ENCODE results near the gene LRRFIP1.
"Not testable (repeated sequence)": the region's sequence is repeated elsewhere in the genome, so short reads cannot be mapped to it uniquely, and the experiment has no call there.

LRRFIP1 gene

GRCh38 chr2:237782181-237782580, 154.8 kb downstream of the LRRFIP1 start:
- no peak for DNase-seq (ENCODE audit: low read depth)

- DNase-seq (ENCODE audit: low read depth): not testable (repeated sequence)
Measured at GRCh38 chr2:237783678-237784077, 156.3 kb downstream of the LRRFIP1 start.

DNA sequence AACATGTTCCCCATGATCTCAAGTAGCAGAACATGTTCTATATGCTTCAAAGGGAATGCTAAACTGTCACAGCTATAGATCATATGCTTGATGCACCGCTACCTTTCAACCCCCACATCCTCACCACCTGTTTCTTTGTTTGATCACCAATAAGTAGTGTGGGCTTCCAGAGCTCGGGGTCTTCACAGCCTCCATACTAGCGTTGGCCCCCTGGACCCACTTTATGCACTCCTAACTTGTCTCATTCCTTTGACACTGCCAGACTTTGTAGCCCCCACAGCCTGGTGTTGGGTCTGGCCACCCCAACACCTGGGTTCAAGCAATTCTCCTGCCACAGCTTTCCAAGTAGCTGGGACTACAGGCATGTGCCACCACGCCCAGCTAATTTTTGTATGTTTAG, 159.5 kb downstream of the LRRFIP1 start:
- DNase-seq (ENCODE audit: low read depth): no peak

DNA sequence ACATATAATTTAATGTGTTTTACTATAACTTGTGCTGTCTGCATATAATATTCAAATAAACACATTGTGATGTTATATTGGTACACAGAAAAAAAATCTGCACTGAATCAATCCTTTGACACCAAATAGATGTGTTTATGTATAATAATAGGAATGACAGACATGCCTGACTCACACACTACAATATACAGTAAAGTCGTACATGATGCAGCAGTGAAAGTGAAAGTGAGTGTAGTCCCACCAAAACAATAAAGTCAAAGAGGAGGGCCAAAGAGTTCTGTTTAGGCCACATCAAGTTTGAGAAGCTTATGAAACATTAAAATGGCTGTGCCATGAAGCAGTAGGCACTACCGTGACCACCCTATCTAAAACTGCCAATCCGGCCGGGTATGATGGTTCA, 163.0 kb downstream of the LRRFIP1 start:
- no peak for DNase-seq (ENCODE audit: low read depth)

GRCh38 chr2:237791977-237792727, 164.8 kb downstream of the LRRFIP1 start:
- no peak for DNase-seq (ENCODE audit: low read depth)

- DNase-seq (ENCODE audit: low read depth): no peak
Measured at GRCh38 chr2:237797253-237797652, 169.9 kb downstream of the LRRFIP1 start.

GRCh38 chr2:237798236-237799059, 171.1 kb downstream of the LRRFIP1 start, which contains the start of gene RBM44:
Gene RBM44, plus strand, starts transcription at chr2:237798779. Its CDS starts 14,831 bp downstream, at chr2:237813610.
- no peak for DNase-seq (ENCODE audit: low read depth)

DNA sequence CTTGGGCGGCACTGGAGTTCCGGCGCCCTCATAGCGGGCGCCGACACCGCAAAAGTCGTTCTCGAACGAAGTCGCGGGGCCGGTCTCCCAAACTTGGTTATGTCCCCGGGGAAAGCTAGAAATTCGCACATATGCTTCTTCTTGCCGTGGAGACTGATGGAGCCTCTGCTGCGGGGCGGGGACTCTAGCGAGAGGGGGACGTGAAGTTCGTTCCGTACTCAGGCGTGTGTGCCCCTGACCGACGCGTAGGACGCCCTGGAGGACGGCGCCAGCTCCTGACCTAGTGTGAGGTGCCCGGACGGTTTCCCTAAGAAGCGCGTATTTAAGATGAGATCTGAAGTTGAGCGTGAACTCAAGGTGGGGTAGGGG, 171.7 kb downstream of the LRRFIP1 start:
- DNase-seq (ENCODE audit: low read depth): no peak

- no peak for DNase-seq (ENCODE audit: low read depth)
Measured at GRCh38 chr2:237801466-237801865, 174.1 kb downstream of the LRRFIP1 start.

DNA sequence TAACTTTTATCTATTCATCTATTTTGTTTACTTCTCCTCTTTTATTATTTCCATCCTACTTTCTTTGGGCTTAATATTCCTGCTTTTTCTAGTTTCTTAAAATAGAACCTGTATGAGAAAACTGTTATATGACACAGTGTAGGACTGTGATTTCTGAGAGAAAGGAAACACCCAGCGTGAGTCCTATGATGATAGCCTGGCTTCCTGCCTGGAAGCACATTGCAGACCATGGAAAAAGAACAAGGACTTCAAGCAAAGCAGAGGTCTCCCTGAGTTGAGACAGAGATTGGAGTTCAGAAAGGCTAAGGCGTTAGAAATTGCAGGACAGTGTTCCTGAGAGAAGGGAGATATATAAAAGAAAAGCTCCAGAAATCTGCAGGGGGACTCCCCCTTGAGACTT, 178.9 kb downstream of the LRRFIP1 start:
- no peak for DNase-seq (ENCODE audit: low read depth)

DNA sequence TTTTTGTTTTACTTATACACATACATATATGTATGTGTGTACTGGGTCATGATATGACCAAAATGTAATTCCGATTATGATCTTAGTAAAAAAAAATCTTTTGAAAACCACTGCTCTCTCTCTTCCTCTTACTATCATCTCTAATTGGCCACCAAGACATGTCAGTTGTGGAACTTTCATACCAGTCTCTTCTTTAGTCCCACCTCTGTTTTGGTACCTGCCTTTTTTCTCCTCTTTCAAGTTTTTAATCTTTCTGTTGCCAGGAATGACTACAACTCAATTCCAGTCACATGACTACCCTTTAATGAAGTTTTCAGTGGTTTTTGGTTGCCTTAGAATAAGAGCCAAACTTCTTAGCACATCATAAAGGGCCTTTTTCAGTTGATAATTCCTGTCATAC, 188.2 kb downstream of the LRRFIP1 start:
- DNase-seq (ENCODE audit: low read depth): no peak

GRCh38 chr2:237816531-237816930, 189.1 kb downstream of the LRRFIP1 start:
- no peak for DNase-seq (ENCODE audit: low read depth)

GRCh38 chr2:237818066-237818473, 190.7 kb downstream of the LRRFIP1 start:
- DNase-seq (ENCODE audit: low read depth): no peak

DNA sequence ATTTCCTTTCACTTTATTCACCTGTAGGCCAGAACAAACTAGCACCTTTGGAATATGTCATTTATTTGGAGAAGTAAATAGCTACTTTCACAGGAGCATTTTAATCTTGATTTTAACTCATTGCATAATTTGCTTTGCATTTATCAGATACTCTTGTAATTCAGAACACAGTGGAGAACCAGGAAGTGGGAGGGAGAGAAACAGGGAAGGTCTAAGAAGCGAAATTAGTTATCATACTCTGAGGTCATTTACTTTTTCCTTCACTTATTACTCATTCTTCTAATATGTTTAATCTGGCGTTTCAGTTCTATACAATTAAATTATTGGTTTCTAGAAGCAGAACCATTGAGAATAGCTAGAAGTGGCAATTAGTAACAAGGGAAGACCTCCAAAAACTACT, 191.8 kb downstream of the LRRFIP1 start:
- DNase-seq (ENCODE audit: low read depth): no peak

- no peak for DNase-seq (ENCODE audit: low read depth)
Measured at GRCh38 chr2:237820421-237820820, 193.0 kb downstream of the LRRFIP1 start.

- DNase-seq (ENCODE audit: low read depth): no peak
Measured at GRCh38 chr2:237823544-237823943, 196.2 kb downstream of the LRRFIP1 start.

DNA sequence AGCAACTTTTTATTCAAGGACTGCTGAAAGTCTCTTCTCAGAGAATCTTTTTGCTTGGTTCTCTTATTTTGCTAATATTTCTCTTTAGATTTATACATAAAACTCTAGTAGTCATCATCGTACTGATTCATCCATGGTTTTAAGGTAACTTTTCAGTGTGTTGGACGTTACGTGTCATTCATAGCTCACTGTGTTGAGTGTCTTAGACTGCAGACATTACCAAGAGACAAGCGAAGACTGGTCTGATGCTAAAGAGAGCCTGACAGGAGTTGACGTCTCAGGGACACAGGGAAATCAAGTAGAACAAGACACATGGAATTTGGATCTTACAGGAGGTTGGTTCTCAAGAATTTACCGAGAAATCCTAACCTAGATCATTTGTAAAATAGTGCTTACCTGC, 196.7 kb downstream of the LRRFIP1 start:
- no peak for DNase-seq (ENCODE audit: low read depth)

- no peak for DNase-seq (ENCODE audit: low read depth)
Measured at GRCh38 chr2:237827421-237827987, 200.1 kb downstream of the LRRFIP1 start.

Data from activated T-helper 1 cell treated with Interleukin-2 at 50 U/mL for 16 hours (primary cell).